ENCODE measurements around the gene TRIM49.
"Not testable (repeated sequence)": the region's sequence is repeated elsewhere in the genome, so short reads cannot be mapped to it uniquely, and the experiment has no call there.

Gene TRIM49

DNA sequence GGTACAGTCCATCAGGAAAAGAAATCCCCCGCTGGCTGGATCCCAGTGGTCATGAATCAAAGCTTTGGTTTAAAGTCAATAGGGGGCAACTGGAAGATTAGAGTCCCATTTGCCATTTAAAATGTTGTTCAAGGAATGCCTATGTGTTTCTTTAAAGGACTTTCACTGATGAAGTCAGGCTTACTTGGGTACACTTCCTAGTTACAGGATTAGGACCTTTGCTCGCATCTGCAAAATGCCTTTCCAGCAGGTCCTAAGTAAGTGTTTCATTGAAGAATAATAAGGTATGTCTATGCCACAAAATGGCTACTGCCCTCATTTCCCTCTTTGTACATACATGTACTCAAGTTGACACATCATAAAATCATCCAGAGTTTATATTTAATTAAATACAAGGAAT lies at the start of gene TRIM49:
TSS of gene TRIM49 (minus strand) at position 101 of the 400 bp plus-strand sequence. CDS start 4,106 bp downstream, outside the sequence.
- in situ Hi-C loops (cut with HindIII; ENCODE audit: low pct_ligation_motif_present, low pct_unique_long_range_greater_than_20kb, low sequenced_read_pairs); DNase-seq: not testable (repeated sequence)

DNA sequence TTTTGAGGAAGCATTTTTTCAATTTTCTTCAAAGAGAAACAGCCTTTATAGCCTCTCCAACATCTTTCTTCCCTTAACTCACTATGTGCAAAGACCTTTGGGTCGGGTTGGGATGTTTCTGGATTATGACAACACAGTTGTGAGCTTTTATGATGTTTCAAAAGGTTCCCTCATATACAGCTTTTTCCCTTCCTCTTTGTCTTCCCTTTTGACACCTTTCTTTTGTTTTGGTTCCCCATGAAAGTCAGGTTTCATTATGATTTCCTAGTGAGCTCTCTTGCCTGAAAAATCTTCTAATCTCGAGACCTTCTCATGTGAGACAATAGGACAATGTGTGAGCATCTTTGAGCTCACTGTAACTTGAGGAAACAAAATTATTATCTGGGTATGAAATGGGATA lies 18.3 kb upstream of the TRIM49 start:
- DNase-seq; in situ Hi-C loops (cut with HindIII; ENCODE audit: low pct_ligation_motif_present, low pct_unique_long_range_greater_than_20kb, low sequenced_read_pairs): not testable (repeated sequence)

- in situ Hi-C loops (cut with HindIII; ENCODE audit: low pct_ligation_motif_present, low pct_unique_long_range_greater_than_20kb, low sequenced_read_pairs): not testable (repeated sequence)
Observed at GRCh38 chr11:89820008-89820407, 11.6 kb upstream of the TRIM49 start.

GRCh38 chr11:89813535-89813934 lies 5.2 kb upstream of the TRIM49 start:
- DNase-seq; in situ Hi-C loops (cut with HindIII; ENCODE audit: low pct_ligation_motif_present, low pct_unique_long_range_greater_than_20kb, low sequenced_read_pairs): not testable (repeated sequence)

More at GRCh38 chr11:89820008-89820407, 11.6 kb upstream of the TRIM49 start:
- not testable (repeated sequence) for DNase-seq

DNA sequence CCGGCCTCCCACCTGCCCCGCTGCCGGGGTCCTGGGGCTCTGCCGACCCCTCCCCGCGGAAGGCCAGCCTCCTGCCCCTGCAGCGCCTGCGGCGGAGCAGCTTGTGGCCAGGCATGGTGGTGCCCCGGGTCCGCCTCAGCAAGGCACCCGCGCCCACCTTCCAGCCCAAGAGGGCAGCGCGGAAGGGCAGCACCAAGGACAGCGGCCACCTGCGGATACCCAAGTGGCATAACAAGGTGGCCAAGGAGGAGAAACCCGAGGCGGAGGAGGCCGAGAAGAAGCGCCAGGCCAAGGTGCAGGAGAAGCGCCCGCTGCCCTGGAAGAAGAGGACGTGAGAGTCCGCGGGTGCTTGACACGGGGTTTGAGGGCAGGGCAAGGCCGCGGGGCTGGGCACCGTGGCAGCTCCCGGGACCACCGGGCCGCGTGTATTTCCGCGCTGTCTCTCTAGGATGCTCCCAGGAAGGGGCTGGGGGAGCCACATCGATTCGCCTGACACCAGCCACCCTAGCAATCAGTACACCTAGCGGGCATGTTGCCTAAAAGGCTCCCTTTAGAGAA lies 20.8 kb downstream of the TRIM49 start:
- in situ Hi-C loops (cut with HindIII; ENCODE audit: low pct_ligation_motif_present, low pct_unique_long_range_greater_than_20kb, low sequenced_read_pairs); DNase-seq: not testable (repeated sequence)

- in situ Hi-C loops (cut with HindIII; ENCODE audit: low pct_ligation_motif_present, low pct_unique_long_range_greater_than_20kb, low sequenced_read_pairs); DNase-seq: not testable (repeated sequence)
Observed at GRCh38 chr11:89785726-89786125, 22.6 kb downstream of the TRIM49 start.

GRCh38 chr11:89750822-89751221 lies 57.6 kb downstream of the TRIM49 start:
- DNase-seq; in situ Hi-C loops (cut with HindIII; ENCODE audit: low pct_ligation_motif_present, low pct_unique_long_range_greater_than_20kb, low sequenced_read_pairs): not testable (repeated sequence)

Measured in ACHN (cell line).